ENCODE data around the gene RASSF10. TPM values are rescaled to one million over a fixed set of nuclear protein-coding genes. Genes with fewer than 3 reads are reported as not detected.
"Not testable (repeated sequence)": the region's sequence is repeated elsewhere in the genome, so short reads cannot be mapped to it uniquely, and the experiment has no call there.

RASSF10 gene
- total RNA-seq, 1 experiment from 2014 or later, result not detected

GRCh38 chr11:13035711-13036110, 26.6 kb downstream of the RASSF10 start:
- Histone ChIP-seq H3K4me3 (no peak overlapping the region), H3K36me3 (no peaks in the 10 kb centered on the region), H3K9me3 (no peaks in the 10 kb centered on the region), H3K27me3 (peaks cover 7% of the 10 kb centered on the region; the same call in 1 of the 2 replicates)
- no peak for DNase-seq

- peaks cover 7% of the 10 kb centered on the region; the same call in 1 of the 2 replicates for H3K27me3 ChIP-seq
- H3K4me3 ChIP-seq, result no peak overlapping the region
- no peaks in the 10 kb centered on the region for H3K36me3 ChIP-seq
- no peak for DNase-seq
- no peaks in the 10 kb centered on the region for H3K9me3 ChIP-seq
These were observed 27.1 kb downstream of the RASSF10 start for GRCh38 chr11:13036235-13036634.

- peaks cover 7% of the 10 kb centered on the region; the same call in 1 of the 2 replicates for H3K27me3 ChIP-seq
- no peaks in the 10 kb centered on the region for H3K9me3 ChIP-seq
- H3K36me3 ChIP-seq, result no peaks in the 10 kb centered on the region
- DNase-seq, result no peak
- H3K4me3 ChIP-seq, result no peak overlapping the region
These were observed 29.2 kb downstream of the RASSF10 start for GRCh38 chr11:13038366-13038765.

- H3K27me3 ChIP-seq, result peaks cover 9% of the 10 kb centered on the region; the same call in 1 of the 2 replicates
- H3K4me3 ChIP-seq, result no peak overlapping the region
- no peak for DNase-seq
- H3K9me3 ChIP-seq, result no peaks in the 10 kb centered on the region
- H3K36me3 ChIP-seq, result no peaks in the 10 kb centered on the region
These were observed 30.0 kb downstream of the RASSF10 start for GRCh38 chr11:13039126-13039525.

- Histone ChIP-seq H3K36me3 (no peaks in the 10 kb centered on the region), H3K4me3 (no peak overlapping the region), H3K9me3 (no peaks in the 10 kb centered on the region), H3K27me3 (peaks cover 6% of the 10 kb centered on the region; the same call in 1 of the 2 replicates)
- DNase-seq, result no peak
These were observed 31.9 kb downstream of the RASSF10 start for GRCh38 chr11:13040969-13041561.

GRCh38 chr11:13042873-13043342, 33.8 kb downstream of the RASSF10 start:
- peaks cover 11% of the 10 kb centered on the region; the same call in 1 of the 2 replicates for H3K27me3 ChIP-seq
- no peaks in the 10 kb centered on the region for H3K36me3 ChIP-seq
- H3K9me3 ChIP-seq, result no peaks in the 10 kb centered on the region
- no peak overlapping the region for H3K4me3 ChIP-seq
- no peak for DNase-seq

GRCh38 chr11:13043912-13044628, 35.0 kb downstream of the RASSF10 start:
- DNase-seq, result no peak
- Histone ChIP-seq H3K4me3 (no peak overlapping the region), H3K27me3 (peaks cover 7% of the 10 kb centered on the region; the same call in 1 of the 2 replicates), H3K9me3 (no peaks in the 10 kb centered on the region), H3K36me3 (no peaks in the 10 kb centered on the region)

GRCh38 chr11:13045089-13045488, 36.0 kb downstream of the RASSF10 start:
- not testable (repeated sequence) for H3K4me3 ChIP-seq, DNase-seq, H3K9me3 ChIP-seq, H3K27me3 ChIP-seq, H3K36me3 ChIP-seq

- no peaks in the 10 kb centered on the region for H3K36me3 ChIP-seq
- peaks cover 7% of the 10 kb centered on the region; the same call in 1 of the 2 replicates for H3K27me3 ChIP-seq
- H3K9me3 ChIP-seq, result 0 out of 2 replicates have a peak, but pooled peaks cover 2% of the 10 kb centered on the region
- no peak for DNase-seq
- no peak overlapping the region for H3K4me3 ChIP-seq
These were observed 36.6 kb downstream of the RASSF10 start for GRCh38 chr11:13045734-13046133.

- 0 out of 2 replicates have a peak, but pooled peaks cover 2% of the 10 kb centered on the region for H3K9me3 ChIP-seq
- H3K36me3 ChIP-seq, result no peaks in the 10 kb centered on the region
- no peak overlapping the region for H3K4me3 ChIP-seq
- peaks cover 7% of the 10 kb centered on the region; the same call in 1 of the 2 replicates for H3K27me3 ChIP-seq
- no peak for DNase-seq
These were observed 37.8 kb downstream of the RASSF10 start for GRCh38 chr11:13046637-13047570.

GRCh38 chr11:13047884-13048283, 38.8 kb downstream of the RASSF10 start:
- Histone ChIP-seq H3K9me3 (0 out of 2 replicates have a peak, but pooled peaks cover 2% of the 10 kb centered on the region), H3K36me3 (no peaks in the 10 kb centered on the region), H3K27me3 (peaks cover 7% of the 10 kb centered on the region; the same call in 1 of the 2 replicates), H3K4me3 (no peak overlapping the region)
- DNase-seq, result no peak

GRCh38 chr11:13051257-13051656, 42.1 kb downstream of the RASSF10 start:
- no peak overlapping the region for H3K4me3 ChIP-seq
- H3K27me3 ChIP-seq, result 0 out of 2 replicates have a peak, but pooled peaks cover 3% of the 10 kb centered on the region
- no peak for DNase-seq
- no peaks in the 10 kb centered on the region for H3K36me3 ChIP-seq
- H3K9me3 ChIP-seq, result 0 out of 2 replicates have a peak, but pooled peaks cover 2% of the 10 kb centered on the region

- Histone ChIP-seq H3K27me3 (no peaks in the 10 kb centered on the region), H3K36me3 (no peaks in the 10 kb centered on the region), H3K4me3 (no peak overlapping the region), H3K9me3 (0 out of 2 replicates have a peak, but pooled peaks cover 2% of the 10 kb centered on the region)
- no peak for DNase-seq
These were observed 43.0 kb downstream of the RASSF10 start for GRCh38 chr11:13052130-13052571.

GRCh38 chr11:13053255-13053917, 44.3 kb downstream of the RASSF10 start:
- Histone ChIP-seq H3K9me3 (0 out of 2 replicates have a peak, but pooled peaks cover 2% of the 10 kb centered on the region), H3K27me3 (no peaks in the 10 kb centered on the region), H3K36me3 (no peaks in the 10 kb centered on the region), H3K4me3 (no peak overlapping the region)
- DNase-seq, result no peak

GRCh38 chr11:13054278-13054677, 45.2 kb downstream of the RASSF10 start:
- Histone ChIP-seq H3K27me3 (no peaks in the 10 kb centered on the region), H3K36me3 (no peaks in the 10 kb centered on the region), H3K4me3 (no peak overlapping the region), H3K9me3 (0 out of 2 replicates have a peak, but pooled peaks cover 2% of the 10 kb centered on the region)
- DNase-seq, result peak; percentile 70

GRCh38 chr11:13055200-13055599, 46.1 kb downstream of the RASSF10 start:
- H3K27me3 ChIP-seq, result no peaks in the 10 kb centered on the region
- H3K4me3 ChIP-seq, result no peak overlapping the region
- no peaks in the 10 kb centered on the region for H3K9me3 ChIP-seq
- no peaks in the 10 kb centered on the region for H3K36me3 ChIP-seq
- no peak for DNase-seq

Measured in MG63 (cell line).